Renal cortical epithelial cell (primary cell): ENCODE measurements around the gene CPSF6. TPM values are rescaled to one million over a fixed set of nuclear protein-coding genes. Genes with fewer than 3 reads are reported as not detected.

Experiments
- total RNA-seq: library from RNA; depleted of rRNA; stranded (reverse); fragments of >200 nt; gene quantifications from 2 replicates; pipeline ENCODE4 v1.2.3, GENCODE V29; 2014

Gene CPSF6
- total RNA-seq, 1 donor from 2014 or later = 30.2 TPM

Other genes with a start within 250 kb of the CPSF6 start
- gene LYZ, start 108.8 kb downstream of the CPSF6 start, total RNA-seq = not detected in 2 replicates
- 17.0 and 34.0 TPM in 2 replicates for gene YEATS4, start 120.2 kb downstream of the CPSF6 start, total RNA-seq
- 47.9 and 73.7 TPM in 2 replicates for gene FRS2, start 230.8 kb downstream of the CPSF6 start, total RNA-seq